GM18858 (cell line): ENCODE data around the gene SYCE1.
"Not testable (repeated sequence)": the region's sequence is repeated elsewhere in the genome, so short reads cannot be mapped to it uniquely, and the experiment has no call there.

ENCODE experiments used
- ATAC-seq: cut with Tn5 transposase; IDR thresholded peaks from one replicate; pipeline ENCODE4 v1.9.1; 2021; ENCODE audit not compliant: unreplicated experiment

The SYCE1 gene

GRCh38 chr10:133565441-133566294, at the start of gene SYCE1:
Gene SYCE1 (minus strand): TSS chr10:133565583. CDS start chr10:133565529, 54 bp downstream.
- no peak for ATAC-seq

GRCh38 chr10:133614830-133615580, 49.6 kb upstream of the SYCE1 start:
- ATAC-seq: no peak

GRCh38 chr10:133613699-133614098, 48.3 kb upstream of the SYCE1 start:
- no peak for ATAC-seq

- ATAC-seq: no peak
These were observed 45.7 kb upstream of the SYCE1 start for GRCh38 chr10:133611079-133611478.

GRCh38 chr10:133608855-133609254, 43.5 kb upstream of the SYCE1 start:
- ATAC-seq: no peak

GRCh38 chr10:133603434-133603833, 38.1 kb upstream of the SYCE1 start:
- not testable (repeated sequence) for ATAC-seq

- no peak for ATAC-seq
These were observed 35.3 kb upstream of the SYCE1 start for GRCh38 chr10:133600657-133601056.

GRCh38 chr10:133599869-133600268, 34.5 kb upstream of the SYCE1 start:
- not testable (repeated sequence) for ATAC-seq

GRCh38 chr10:133592716-133593115, 27.3 kb upstream of the SYCE1 start:
- no peak for ATAC-seq

- ATAC-seq: no peak
These were observed 25.6 kb upstream of the SYCE1 start for GRCh38 chr10:133590970-133591359.

- ATAC-seq: no peak
These were observed 25.0 kb upstream of the SYCE1 start for GRCh38 chr10:133590226-133590969.

- not testable (repeated sequence) for ATAC-seq
These were observed 11.7 kb upstream of the SYCE1 start for GRCh38 chr10:133577037-133577436.

GRCh38 chr10:133573460-133573859, 8.1 kb upstream of the SYCE1 start:
- ATAC-seq: not testable (repeated sequence)

- ATAC-seq: not testable (repeated sequence)
These were observed 6.7 kb upstream of the SYCE1 start for GRCh38 chr10:133572055-133572454.

GRCh38 chr10:133569801-133570200, 4.4 kb upstream of the SYCE1 start:
- ATAC-seq: not testable (repeated sequence)

GRCh38 chr10:133568831-133569527, 3.6 kb upstream of the SYCE1 start:
- not testable (repeated sequence) for ATAC-seq

- no peak for ATAC-seq
These were observed 2.9 kb upstream of the SYCE1 start for GRCh38 chr10:133568287-133568614.

GRCh38 chr10:133567609-133568286, 2.4 kb upstream of the SYCE1 start:
- ATAC-seq: no peak

- ATAC-seq: no peak
These were observed 1.7 kb upstream of the SYCE1 start for GRCh38 chr10:133567119-133567518.

GRCh38 chr10:133564816-133565215, 567 bp downstream of the SYCE1 start:
- ATAC-seq: no peak
